Effector memory CD4-positive, alpha-beta T cell (primary cell): ENCODE results near the gene ECHDC1.
A peak's percentile ranks its signal among the peaks of the same experiment; 100 is the strongest.

Experiments
- DNase-seq, 3 donors: peaks; one replicate each; pipeline ENCODE4 v3.0.0-alpha.2; 2020
- H3K27ac ChIP-seq: 2 replicates; pipeline ENCODE4 v1.7.0; 2013; ENCODE audit warnings: mild to moderate bottlenecking, low read length, moderate library complexity; ENCODE audit not compliant: insufficient read depth, poor library complexity, severe bottlenecking
- H3K27me3 ChIP-seq: replicated peaks from 2 replicates; pipeline ENCODE4 v1.7.0; 2013; ENCODE audit warnings: mild to moderate bottlenecking, low read length; ENCODE audit not compliant: insufficient read depth, control insufficient read depth, poor library complexity, severe bottlenecking
- H3K36me3 ChIP-seq: 2 replicates; pipeline ENCODE4 v1.7.0; 2013; ENCODE audit warnings: mild to moderate bottlenecking, low read length, moderate library complexity; ENCODE audit not compliant: control insufficient read depth, insufficient read depth
- H3K4me1 ChIP-seq: 2 replicates; pipeline ENCODE4 v1.7.0; 2013; ENCODE audit warnings: low read length, mild to moderate bottlenecking; ENCODE audit not compliant: control insufficient read depth, insufficient read depth, poor library complexity, severe bottlenecking
- H3K4me3 ChIP-seq: 2 replicates; pipeline ENCODE4 v1.7.0; 2013; ENCODE audit warnings: low read length, low read depth, mild to moderate bottlenecking; ENCODE audit not compliant: insufficient read depth, poor library complexity, severe bottlenecking
- H3K9me3 ChIP-seq: 2 replicates; pipeline ENCODE4 v1.7.0; 2013; ENCODE audit warnings: mild to moderate bottlenecking, low read length, moderate library complexity; ENCODE audit not compliant: control insufficient read depth

ECHDC1 gene

DNA sequence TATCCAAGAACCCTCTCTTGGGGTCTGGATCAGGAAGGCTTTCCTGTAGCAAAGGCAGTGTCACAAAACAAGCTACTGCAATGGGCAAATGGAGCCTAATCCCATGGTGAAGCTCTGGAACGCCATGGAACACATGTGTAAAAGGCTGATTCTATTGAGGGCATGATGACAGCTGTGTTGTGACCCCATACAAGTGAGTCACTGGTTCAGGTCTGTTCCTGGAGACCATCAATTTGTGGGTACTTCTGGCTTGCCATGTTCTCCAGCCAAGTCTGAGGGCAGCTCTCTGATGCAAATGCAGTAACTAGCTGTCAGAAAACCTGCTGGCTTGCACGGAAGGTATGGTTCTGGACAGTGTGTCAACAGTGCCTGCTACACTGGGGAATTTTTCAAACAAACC, 33.3 kb upstream of the ECHDC1 start:
- H3K9me3 ChIP-seq = no peaks in the 10 kb centered on the region
- DNase-seq = no peak
- H3K36me3 ChIP-seq = no peaks in the 10 kb centered on the region
- no peaks in the 10 kb centered on the region for H3K4me1 ChIP-seq
- no peak overlapping the region for H3K4me3 ChIP-seq
- no peak overlapping the region for H3K27ac ChIP-seq
- H3K27me3 ChIP-seq = no peaks in the 10 kb centered on the region

- H3K27me3 ChIP-seq = no peaks in the 10 kb centered on the region
- H3K27ac ChIP-seq = no peak overlapping the region
- no peak overlapping the region for H3K4me3 ChIP-seq
- H3K4me1 ChIP-seq = no peaks in the 10 kb centered on the region
- no peaks in the 10 kb centered on the region for H3K9me3 ChIP-seq
- no peaks in the 10 kb centered on the region for H3K36me3 ChIP-seq
- DNase-seq = no peak
Observed at GRCh38 chr6:127367023-127367375, 23.6 kb upstream of the ECHDC1 start.

DNA sequence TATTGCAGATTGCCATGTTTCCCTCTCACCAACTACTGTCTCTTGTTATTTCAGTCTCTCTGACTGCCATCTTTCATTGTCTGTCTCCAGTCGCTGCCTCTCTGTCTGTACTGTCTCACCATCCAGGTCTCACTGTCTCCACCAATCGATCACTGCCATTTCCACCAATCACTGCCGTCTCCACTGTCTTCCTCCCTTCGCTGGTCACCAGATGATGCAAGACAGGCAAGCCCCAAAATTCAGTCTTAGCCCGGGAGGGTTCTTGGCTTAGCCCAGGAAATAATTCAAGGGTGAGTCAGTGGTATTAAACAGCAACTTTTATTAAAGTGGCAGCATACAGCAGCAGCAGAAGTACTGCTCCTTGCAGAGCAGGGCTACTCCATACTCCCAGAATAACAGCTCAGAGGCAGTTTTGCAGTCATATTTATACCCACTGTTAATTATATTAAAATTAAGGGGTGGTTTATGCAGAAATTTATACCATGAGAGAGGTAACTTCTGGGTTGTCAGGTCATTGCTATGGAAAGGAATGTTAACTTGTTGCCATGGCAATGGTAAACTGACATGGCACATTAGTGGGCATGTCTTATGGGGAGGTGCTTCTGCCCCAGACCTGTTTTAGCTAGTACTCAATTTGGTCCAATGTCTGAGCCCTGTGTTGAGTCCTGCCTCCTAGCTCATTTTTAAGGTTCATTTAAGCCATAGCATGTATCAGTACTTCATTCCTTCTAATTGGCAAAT, 23.0 kb upstream of the ECHDC1 start:
- H3K36me3 ChIP-seq = no peaks in the 10 kb centered on the region
- no peak overlapping the region for H3K27ac ChIP-seq
- no peak for DNase-seq
- no peak overlapping the region for H3K4me3 ChIP-seq
- no peaks in the 10 kb centered on the region for H3K9me3 ChIP-seq
- H3K27me3 ChIP-seq = no peaks in the 10 kb centered on the region
- no peaks in the 10 kb centered on the region for H3K4me1 ChIP-seq

- DNase-seq = no peak
- Histone ChIP-seq H3K4me1 (no peaks in the 10 kb centered on the region), H3K4me3 (no peak overlapping the region), H3K27ac (no peak overlapping the region), H3K9me3 (no peaks in the 10 kb centered on the region), H3K27me3 (no peaks in the 10 kb centered on the region), H3K36me3 (no peaks in the 10 kb centered on the region)
Observed at GRCh38 chr6:127365874-127366273, 22.5 kb upstream of the ECHDC1 start.

DNA sequence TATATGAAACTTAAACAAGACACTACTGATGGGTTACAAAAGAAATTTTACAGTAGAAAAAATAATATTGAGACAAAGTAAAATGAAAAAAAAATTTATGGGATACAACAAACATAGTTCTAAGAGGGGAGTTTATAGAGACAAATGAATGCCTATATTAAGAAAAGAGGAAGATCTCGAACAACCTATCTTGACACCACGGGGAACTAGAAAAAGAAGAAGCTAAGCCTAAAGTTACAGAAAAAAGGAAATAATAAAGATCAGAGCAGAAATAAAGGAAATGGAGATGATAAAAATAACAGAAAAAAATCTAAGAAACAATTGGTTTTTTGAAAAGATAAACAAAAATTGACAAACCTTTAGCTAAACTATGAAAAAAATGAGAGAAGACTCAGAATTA, 9.1 kb upstream of the ECHDC1 start:
- Histone ChIP-seq H3K4me3 (no peak overlapping the region), H3K27me3 (no peaks in the 10 kb centered on the region), H3K9me3 (no peaks in the 10 kb centered on the region), H3K4me1 (no peaks in the 10 kb centered on the region), H3K27ac (no peak overlapping the region), H3K36me3 (no peaks in the 10 kb centered on the region)
- no peak for DNase-seq

GRCh38 chr6:127349980-127350379, 6.6 kb upstream of the ECHDC1 start:
- no peaks in the 10 kb centered on the region for H3K4me1 ChIP-seq
- no peaks in the 10 kb centered on the region for H3K27me3 ChIP-seq
- H3K36me3 ChIP-seq = no peaks in the 10 kb centered on the region
- no peaks in the 10 kb centered on the region for H3K9me3 ChIP-seq
- DNase-seq = no peak
- H3K4me3 ChIP-seq = no peak overlapping the region
- no peak overlapping the region for H3K27ac ChIP-seq

GRCh38 chr6:127348028-127348661, 4.7 kb upstream of the ECHDC1 start:
- H3K4me1 ChIP-seq = no peaks in the 10 kb centered on the region
- no peaks in the 10 kb centered on the region for H3K9me3 ChIP-seq
- no peak for DNase-seq
- no peak overlapping the region for H3K4me3 ChIP-seq
- H3K27ac ChIP-seq = no peak overlapping the region
- no peaks in the 10 kb centered on the region for H3K27me3 ChIP-seq
- H3K36me3 ChIP-seq = no peaks in the 10 kb centered on the region

DNA sequence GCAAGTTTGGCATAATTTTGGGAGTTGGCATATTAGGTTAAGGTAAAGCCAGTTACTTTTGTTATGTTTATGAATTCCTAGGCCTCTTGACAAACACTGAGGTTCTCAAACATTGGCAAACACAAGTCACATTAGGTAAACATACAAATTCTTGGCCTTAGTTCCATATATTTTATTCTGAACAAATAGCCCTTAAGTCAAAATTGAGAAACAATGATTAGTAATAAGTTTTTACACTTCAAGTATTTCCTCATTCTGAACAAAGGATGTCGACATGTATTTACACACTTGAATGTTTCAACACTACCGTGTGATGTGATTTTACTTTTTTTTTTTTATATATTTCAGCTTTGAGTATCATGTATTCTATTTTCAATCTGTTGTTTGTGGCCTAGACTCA, 3.8 kb upstream of the ECHDC1 start:
- H3K9me3 ChIP-seq = no peaks in the 10 kb centered on the region
- H3K27me3 ChIP-seq = no peaks in the 10 kb centered on the region
- no peak overlapping the region for H3K4me3 ChIP-seq
- no peak overlapping the region for H3K27ac ChIP-seq
- H3K36me3 ChIP-seq = no peaks in the 10 kb centered on the region
- DNase-seq = no peak
- H3K4me1 ChIP-seq = peaks cover 5% of the 10 kb centered on the region

DNA sequence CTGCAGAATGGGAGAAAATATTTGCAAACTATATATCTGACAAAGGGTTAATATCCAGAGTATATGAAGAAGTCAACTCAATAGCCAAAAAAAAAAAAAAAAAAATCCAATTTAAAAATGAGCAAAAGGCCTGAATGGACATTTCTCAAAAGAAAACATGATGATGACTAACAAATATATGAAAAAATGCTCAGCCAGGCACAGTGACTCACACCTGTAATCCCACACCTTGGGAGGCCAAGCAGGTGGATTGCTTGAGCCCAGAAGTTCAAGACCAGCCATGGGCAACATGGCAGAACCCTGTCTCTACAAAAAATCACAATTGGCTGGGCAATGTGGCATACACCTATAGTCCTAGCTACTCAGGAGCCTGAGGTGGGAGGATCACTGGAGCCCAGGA, 2.1 kb upstream of the ECHDC1 start:
- H3K27ac ChIP-seq = no peak overlapping the region
- H3K4me3 ChIP-seq = no peak overlapping the region
- peaks cover 13% of the 10 kb centered on the region for H3K4me1 ChIP-seq
- H3K36me3 ChIP-seq = no peaks in the 10 kb centered on the region
- no peaks in the 10 kb centered on the region for H3K27me3 ChIP-seq
- no peaks in the 10 kb centered on the region for H3K9me3 ChIP-seq
- DNase-seq = no peak

DNA sequence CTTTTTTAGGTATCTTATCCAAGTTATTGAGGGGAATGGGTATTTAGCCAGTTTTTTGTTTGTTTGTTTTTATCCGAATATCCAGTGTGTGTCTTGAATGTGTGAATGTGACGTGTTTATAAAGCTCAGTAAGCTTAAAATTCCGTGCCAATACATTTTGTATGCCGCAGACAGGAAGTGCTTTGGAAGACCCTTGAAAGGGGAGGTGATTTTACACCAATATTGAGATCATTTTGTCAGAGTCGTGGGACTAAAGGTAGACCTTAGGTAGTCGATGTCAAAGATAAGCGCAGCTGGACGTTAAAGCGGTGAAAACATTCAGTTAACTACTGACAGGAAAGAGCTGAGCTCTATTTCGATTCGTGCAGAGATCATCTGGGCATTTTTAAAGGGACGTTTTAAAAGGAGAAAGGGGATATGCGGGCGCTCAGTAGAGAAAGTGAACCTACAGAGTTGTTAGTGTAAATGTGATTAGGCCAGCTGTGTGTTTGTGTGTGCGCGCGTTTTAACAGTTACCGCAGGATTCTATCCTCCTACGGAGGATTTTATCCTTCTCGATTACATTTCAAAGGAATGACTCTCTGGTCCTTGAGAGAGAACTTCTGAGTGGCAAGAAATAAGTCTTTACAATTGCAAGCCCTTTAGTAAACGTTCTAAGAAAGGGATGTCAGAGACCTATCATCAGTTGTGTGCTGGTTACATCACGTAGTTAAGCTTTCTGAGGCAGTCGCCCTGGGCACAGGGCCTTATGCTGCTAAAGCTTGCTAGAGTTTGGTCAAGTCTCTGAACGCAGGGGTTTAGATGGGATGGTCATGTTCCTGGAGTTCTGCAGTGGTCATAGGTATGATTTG, 625 bp upstream of the ECHDC1 start:
- H3K4me1 ChIP-seq = peaks cover 17% of the 10 kb centered on the region
- H3K27me3 ChIP-seq = no peaks in the 10 kb centered on the region
- peak overlapping the region; percentile 97 for H3K4me3 ChIP-seq
- no peak for DNase-seq
- H3K36me3 ChIP-seq = no peaks in the 10 kb centered on the region
- H3K27ac ChIP-seq = peak overlapping the region; percentile 85
- no peaks in the 10 kb centered on the region for H3K9me3 ChIP-seq
